HCT116 (cell line): Measurements from ENCODE around the gene TYW1B. TPM values are rescaled to one million over a fixed set of nuclear protein-coding genes. Genes with fewer than 3 reads are reported as not detected.
"Not testable (repeated sequence)": the region's sequence is repeated elsewhere in the genome, so short reads cannot be mapped to it uniquely, and the experiment has no call there.

ENCODE experiments used
- ATAC-seq: fragments of 200-7000 bp; cut with Tn5 transposase; 2 replicates; pipeline ENCODE4 v1.9.1; 2020; ENCODE audit warnings: mild to moderate bottlenecking, moderate library complexity
- BruUV-seq: library from RNA; stranded (reverse); fragments of 400-500 nt; replicated peaks from 2 replicates; lab custom pipeline; 2021; lab: Mats Ljungman, UMichigan
- CTCF ChIA-PET: fragments of 300-600 bp; sonication (Branson Sonifier 250); formaldehyde crosslinking; loops from one replicate; lab custom pipeline; 2021; ENCODE audit warnings: antibody characterized with exemption; lab: Charles Lee
- POLR2A ChIA-PET: fragments of 300-600, 350-600 bp; sonication (Branson Sonifier 250); formaldehyde crosslinking; loops from one replicate; lab custom pipeline; 2021; ENCODE audit warnings: antibody characterized with exemption; lab: Charles Lee
- RAD21 ChIA-PET, 2 experiments: fragments of 300-600 bp; sonication (Branson Sonifier 250); formaldehyde crosslinking; loops; one replicate each; lab custom pipeline; 2023; ENCODE audit warnings: low total read pairs in 2 of 2; ENCODE audit not compliant: uncharacterized antibody in 2 of 2, unreplicated experiment in 2 of 2, low non-redundant PET in 1 of 2; lab: Charles Lee
- DNase-seq: peaks from one replicate; pipeline ENCODE4 v3.0.0-alpha.2; 2010; ENCODE audit warnings: low read depth, low spot score
- H2AFZ ChIP-seq: fragments of 200-600 bp; shearing (Covaris generic), sonication (generic); 2 replicates; pipeline ENCODE4 v1.6.1; 2017; ENCODE audit warnings: low read depth, mixed run types, mixed read lengths, antibody characterized with exemption, low read length; ENCODE audit not compliant: poor library complexity, severe bottlenecking
- H3K27ac ChIP-seq: 2 replicates; pipeline ENCODE4 v1.5.1; 2012; ENCODE audit warnings: low read depth, low read length
- H3K27me3 ChIP-seq: fragments of 200-600 bp; sonication (generic); 2 replicates; pipeline ENCODE4 v1.6.1; 2016; ENCODE audit warnings: mixed run types, low read length, mixed read lengths; ENCODE audit not compliant: insufficient read depth
- H3K36me3 ChIP-seq, 2 experiments: fragments of 200-500 bp in 1 of 2; fragments of 200-600 bp in 1 of 2; sonication (Bioruptor generic) in 1 of 2; sonication (generic) in 1 of 2; 2 replicates each; pipeline versions ENCODE4 v1.5.1 to v1.6.1; 2014 to 2016; ENCODE audit warnings: low read length in 2 of 2, inconsistent platforms in 1 of 2, mixed read lengths in 1 of 2, mixed run types in 1 of 2; ENCODE audit not compliant: insufficient read depth in 2 of 2, control insufficient read depth in 1 of 2
- H3K4me1 ChIP-seq, 2 experiments: fragments of 200-600 bp in 1 of 2; sonication (generic) in 1 of 2; 2 replicates each; pipeline versions ENCODE4 v1.5.1 to v1.6.1; 2012 to 2017; ENCODE audit warnings: low read length in 2 of 2, inconsistent platforms in 1 of 2, mild to moderate bottlenecking in 1 of 2, mixed read lengths in 1 of 2, mixed run types in 1 of 2, moderate library complexity in 1 of 2; ENCODE audit not compliant: insufficient read depth in 2 of 2, control insufficient read depth in 1 of 2
- H3K4me2 ChIP-seq: fragments of 200-600 bp; sonication (generic); 2 replicates; pipeline ENCODE4 v1.6.1; 2017; ENCODE audit warnings: mixed run types, low read length, mixed read lengths
- H3K4me3 ChIP-seq, 2 experiments: fragments of 200-600 bp in 1 of 2; sonication (generic) in 1 of 2; replicated peaks in 1 of 2; 2 replicates each; pipeline ENCODE4 v1.5.1; 2011 to 2016; ENCODE audit warnings: low read length in 2 of 2, control low read depth in 1 of 2, low read depth in 1 of 2, mild to moderate bottlenecking in 1 of 2, mixed read lengths in 1 of 2, mixed run types in 1 of 2
- H3K79me2 ChIP-seq: fragments of 200-600 bp; sonication (generic); 2 replicates; pipeline ENCODE4 v1.6.1; 2017; ENCODE audit warnings: mild to moderate bottlenecking, mixed run types, low read length, moderate library complexity, mixed read lengths; ENCODE audit not compliant: insufficient read depth
- H3K9ac ChIP-seq: fragments of 200-600 bp; sonication (generic); 2 replicates; pipeline ENCODE4 v1.6.1; 2016; ENCODE audit warnings: low read length, mixed read lengths
- H3K9me2 ChIP-seq: fragments of 200-600 bp; sonication (generic), shearing (Covaris generic); 2 replicates; pipeline ENCODE4 v1.6.1; 2017; ENCODE audit warnings: mixed run types, mild to moderate bottlenecking, moderate library complexity; ENCODE audit not compliant: insufficient read depth
- H3K9me3 ChIP-seq, 2 experiments: fragments of 200-500 bp in 1 of 2; fragments of 200-600 bp in 1 of 2; sonication (Bioruptor generic) in 1 of 2; sonication (generic) in 1 of 2; 2 replicates each; pipeline ENCODE4 v1.6.1; 2014 to 2017; ENCODE audit warnings: low read length in 2 of 2, mixed read lengths in 2 of 2, inconsistent platforms in 1 of 2, low read depth in 1 of 2, mild to moderate bottlenecking in 1 of 2, mixed run types in 1 of 2, moderate library complexity in 1 of 2; ENCODE audit not compliant: control insufficient read depth in 1 of 2, insufficient read depth in 1 of 2
- H4K20me1 ChIP-seq: fragments of 200-600 bp; sonication (generic), shearing (Covaris generic); 2 replicates; pipeline ENCODE4 v1.6.1; 2017; ENCODE audit warnings: mixed run types, mild to moderate bottlenecking, moderate library complexity; ENCODE audit not compliant: insufficient read depth
- CTCF ChIP-seq, 3 experiments: fragments of 200-600 bp in 1 of 3; sonication (generic) in 1 of 3; IDR thresholded peaks in 2 of 3; conservative IDR thresholded peaks in 1 of 3; 2 replicates each; pipeline ENCODE4 v1.5.1; 2012 to 2017; ENCODE audit warnings: low read depth in 2 of 3, low read length in 2 of 3, antibody characterized with exemption in 1 of 3, borderline replicate concordance in 1 of 3, control low read depth in 1 of 3, mild to moderate bottlenecking in 1 of 3, mixed read lengths in 1 of 3, mixed run types in 1 of 3, moderate library complexity in 1 of 3; ENCODE audit not compliant: insufficient read depth in 1 of 3
- EGR1 ChIP-seq: IDR thresholded peaks from 2 replicates; pipeline ENCODE4 v1.6.1; 2012; ENCODE audit warnings: low read depth
- ELF1 ChIP-seq: IDR thresholded peaks from 2 replicates; pipeline ENCODE4 v1.6.1; 2012; ENCODE audit warnings: low read depth, borderline replicate concordance
- EZH2phosphoT487 ChIP-seq: fragments of 200-600 bp; IDR thresholded peaks from 2 replicates; pipeline ENCODE4 v1.6.1; 2018; ENCODE audit warnings: antibody characterized with exemption, borderline replicate concordance
- JUND ChIP-seq: IDR thresholded peaks from 2 replicates; pipeline ENCODE4 v1.6.1; 2012
- POLR2A ChIP-seq: IDR thresholded peaks from 2 replicates; pipeline ENCODE4 v1.7.0; 2011; ENCODE audit warnings: borderline replicate concordance; ENCODE audit not compliant: insufficient read depth, insufficient read length; ENCODE audit errors: extremely low read depth
- SP1 ChIP-seq: IDR thresholded peaks from 2 replicates; pipeline ENCODE4 v1.6.1; 2012; ENCODE audit warnings: low read depth
- SRF ChIP-seq: IDR thresholded peaks from 2 replicates; pipeline ENCODE4 v1.6.1; 2012; ENCODE audit warnings: low read depth
- YY1 ChIP-seq: IDR thresholded peaks from 2 replicates; pipeline ENCODE4 v1.6.1; 2011; ENCODE audit warnings: low read length, low read depth, moderate library complexity, mild to moderate bottlenecking; ENCODE audit not compliant: insufficient replicate concordance; ENCODE audit errors: extremely low read depth
- ZNF274 ChIP-seq: fragments of 200-500 bp; sonication (Bioruptor generic); IDR thresholded peaks from 2 replicates; pipeline ENCODE4 v1.6.1; 2014; ENCODE audit warnings: mild to moderate bottlenecking, low read depth, low read length, inconsistent platforms
- intact Hi-C: fragments of 100-400 bp; cut with micrococcal nuclease; formaldehyde crosslinking; loops from 2 replicates; pipeline ENCODE4 v1.10.0; 2022
- total RNA-seq: library from RNA; stranded (reverse); gene quantifications from one replicate; pipeline ENCODE4 v1.2.1, GENCODE V29; 2021; ENCODE audit not compliant: unreplicated experiment

TYW1B gene
- total RNA-seq, 1 experiment from 2014 or later = 2.4 TPM

GRCh38 chr7:72577107-72577506 lies 250.9 kb downstream of the TYW1B start:
- H2AFZ ChIP-seq = no peak overlapping the region
- H3K9ac ChIP-seq = no peak overlapping the region
- RAD21 ChIA-PET = no interaction called here
- ATAC-seq (no peak), DNase-seq (no peak)
- no TSS peak for BruUV-seq
- CTCF ChIA-PET = no interaction called here
- H3K36me3 ChIP-seq = no peaks in the 10 kb centered on the region
- H4K20me1 ChIP-seq = no peaks in the 10 kb centered on the region
- POLR2A ChIA-PET = no interaction called here
- intact Hi-C loops = no loop called here
- H3K9me2 ChIP-seq = no peaks in the 10 kb centered on the region
- no peaks in the 10 kb centered on the region for H3K27me3 ChIP-seq
- no peaks in the 10 kb centered on the region for H3K4me1 ChIP-seq
- H3K79me2 ChIP-seq = no peaks in the 10 kb centered on the region
- H3K9me3 ChIP-seq = no peaks in the 10 kb centered on the region
- H3K27ac ChIP-seq = no peak overlapping the region
- H3K4me3 ChIP-seq = no peak overlapping the region
- no peak overlapping the region for H3K4me2 ChIP-seq
- TF ChIP-seq POLR2A = no peak
- no peak for TF ChIP-seq ELF1
- TF ChIP-seq CTCF (IDR thresholded peaks at IDR 0.05 in 2 of 3, conservative IDR thresholded peaks at IDR 0.05 in 1 of 3; ENCODE audit: borderline replicate concordance in 1 of 3, insufficient read depth in 1 of 3, low read depth in 2 of 3, low read length in 2 of 3) = no peak
- no peak for TF ChIP-seq SP1
- TF ChIP-seq JUND = no peak
- TF ChIP-seq YY1 = no peak
- no peak for TF ChIP-seq ZNF274
- no peak for TF ChIP-seq EZH2phosphoT487
- TF ChIP-seq EGR1 = no peak
- TF ChIP-seq SRF = no peak
- TF ChIP-seq, all 23 proteins: peak for 0

GRCh38 chr7:72561988-72562387 lies 266.0 kb downstream of the TYW1B start:
- H3K36me3 ChIP-seq, H2AFZ ChIP-seq, H3K9ac ChIP-seq, BruUV-seq, intact Hi-C loops, H3K9me3 ChIP-seq, H3K4me2 ChIP-seq, H3K79me2 ChIP-seq, H3K4me1 ChIP-seq, H4K20me1 ChIP-seq, H3K27me3 ChIP-seq, H3K9me2 ChIP-seq, RAD21 ChIA-PET, H3K4me3 ChIP-seq, DNase-seq, ATAC-seq, H3K27ac ChIP-seq, POLR2A ChIA-PET, CTCF ChIA-PET: not testable (repeated sequence)

DNA sequence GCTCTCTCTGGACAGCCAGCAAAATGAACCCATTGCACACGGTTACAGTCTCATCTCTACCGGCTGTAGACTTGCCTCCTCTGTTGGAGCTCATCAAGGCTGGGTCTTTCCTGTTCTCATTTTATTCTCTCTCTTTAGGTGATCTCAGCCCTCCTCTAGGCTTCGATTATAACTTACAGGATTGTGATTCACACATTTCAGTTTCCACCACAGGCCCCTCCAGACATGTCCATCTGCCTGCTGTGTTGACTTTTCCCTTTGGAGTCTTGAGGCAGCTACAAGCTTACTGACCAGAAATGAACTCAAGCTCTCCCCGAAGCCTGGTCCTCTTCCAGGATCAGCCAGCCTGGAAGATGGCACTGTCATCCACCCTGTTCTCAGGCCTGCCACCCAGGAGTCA lies 268.5 kb downstream of the TYW1B start:
- H3K36me3 ChIP-seq, CTCF ChIA-PET, ATAC-seq, H2AFZ ChIP-seq, H3K27ac ChIP-seq, H3K4me3 ChIP-seq, H3K4me2 ChIP-seq, intact Hi-C loops, H3K9ac ChIP-seq, DNase-seq, RAD21 ChIA-PET, H4K20me1 ChIP-seq, H3K27me3 ChIP-seq, POLR2A ChIA-PET, H3K79me2 ChIP-seq, H3K9me3 ChIP-seq, H3K9me2 ChIP-seq, BruUV-seq, H3K4me1 ChIP-seq: not testable (repeated sequence)
